ENCODE data around the gene P2RY1. TPM values are rescaled to one million over a fixed set of nuclear protein-coding genes. Genes with fewer than 3 reads are reported as not detected.

The P2RY1 gene
- total RNA-seq, 4 donors from 2014 or later: 0.66 to 1.4 (median 0.90) TPM

- TF ChIP-seq POLR2A (IDR thresholded peaks at IDR 0.05) (no peak), CTCF (IDR thresholded peaks at IDR 0.05 in 4 of 5, conservative IDR thresholded peaks at IDR 0.05 in 1 of 5) (no peak)
- in situ Hi-C loops (cut with MboI; ENCODE audit: low sequenced_read_pairs in 4 of 4): no loop called here
- intact Hi-C loops (cut with DNase I; ENCODE audit: low total_unique reads): no loop called here
Observed at GRCh38 chr3:152797751-152798432, 37.0 kb upstream of the P2RY1 start.

GRCh38 chr3:152811974-152812760 lies 22.8 kb upstream of the P2RY1 start:
- Histone ChIP-seq H3K4me1 (no peaks in the 10 kb centered on the region), H3K9me3 (no peaks in the 10 kb centered on the region), H3K36me3 (no peaks in the 10 kb centered on the region), H3K27ac (no peak overlapping the region), H3K27me3 (no peaks in the 10 kb centered on the region), H3K4me3 (no peak overlapping the region)
- DNase-seq (no peak), ATAC-seq (no peak)
- intact Hi-C loops (cut with DNase I; ENCODE audit: low total_unique reads): no loop called here
- TF ChIP-seq POLR2A (IDR thresholded peaks at IDR 0.05) (no peak), CTCF (IDR thresholded peaks at IDR 0.05 in 4 of 5, conservative IDR thresholded peaks at IDR 0.05 in 1 of 5) (no peak)
- in situ Hi-C loops (cut with MboI; ENCODE audit: low sequenced_read_pairs in 4 of 4): no loop called here

More at GRCh38 chr3:152797751-152798432, 37.0 kb upstream of the P2RY1 start:
- ATAC-seq (no peak), DNase-seq (no peak)
- Histone ChIP-seq H3K4me3 (no peak overlapping the region), H3K9me3 (no peaks in the 10 kb centered on the region), H3K27ac (no peak overlapping the region), H3K36me3 (no peaks in the 10 kb centered on the region), H3K27me3 (no peaks in the 10 kb centered on the region), H3K4me1 (no peaks in the 10 kb centered on the region)

GRCh38 chr3:152817400-152817799 lies 17.5 kb upstream of the P2RY1 start:
- Histone ChIP-seq H3K36me3 (no peaks in the 10 kb centered on the region), H3K9me3 (no peaks in the 10 kb centered on the region), H3K4me3 (no peak overlapping the region), H3K27ac (no peak overlapping the region), H3K27me3 (no peaks in the 10 kb centered on the region), H3K4me1 (no peaks in the 10 kb centered on the region)
- TF ChIP-seq CTCF (IDR thresholded peaks at IDR 0.05 in 4 of 5, conservative IDR thresholded peaks at IDR 0.05 in 1 of 5): no peak
- TF ChIP-seq POLR2A (IDR thresholded peaks at IDR 0.05): no peak
- ATAC-seq (no peak), DNase-seq (no peak)
- in situ Hi-C loops (cut with MboI; ENCODE audit: low sequenced_read_pairs in 4 of 4) (no loop called here), intact Hi-C loops (cut with DNase I; ENCODE audit: low total_unique reads) (no loop called here)

GRCh38 chr3:152818027-152818426 lies 16.9 kb upstream of the P2RY1 start:
- intact Hi-C loops (cut with DNase I; ENCODE audit: low total_unique reads) (no loop called here), in situ Hi-C loops (cut with MboI; ENCODE audit: low sequenced_read_pairs in 4 of 4) (no loop called here)
- H3K36me3 ChIP-seq: no peaks in the 10 kb centered on the region
- H3K9me3 ChIP-seq: no peaks in the 10 kb centered on the region
- no peak overlapping the region for H3K4me3 ChIP-seq
- ATAC-seq: no peak
- TF ChIP-seq POLR2A (IDR thresholded peaks at IDR 0.05) (no peak), CTCF (IDR thresholded peaks at IDR 0.05 in 4 of 5, conservative IDR thresholded peaks at IDR 0.05 in 1 of 5) (no peak)
- DNase-seq: no peak
- no peak overlapping the region for H3K27ac ChIP-seq
- H3K27me3 ChIP-seq: no peaks in the 10 kb centered on the region
- no peaks in the 10 kb centered on the region for H3K4me1 ChIP-seq
